Stimulated activated naive CD4-positive, alpha-beta T cell (primary cell): ENCODE data around the gene PCYT1A.
A peak's percentile ranks its signal among the peaks of the same experiment; 100 is the strongest.
"Not testable (repeated sequence)": the region's sequence is repeated elsewhere in the genome, so short reads cannot be mapped to it uniquely, and the experiment has no call there.

ENCODE experiments used
- DNase-seq, 6 experiments: peaks; one replicate each; lab custom pipeline; 2025; lab: John Stamatoyannopoulos, UW

Gene PCYT1A

GRCh38 chr3:196287090-196287439 is 461 bp downstream of the PCYT1A start:
- peak in 2 of 6 experiments; percentile 25 to 48 for DNase-seq

- no peak for DNase-seq
Observed at GRCh38 chr3:196284396-196284795, 3.1 kb downstream of the PCYT1A start.

GRCh38 chr3:196281962-196282361 is 5.6 kb downstream of the PCYT1A start:
- DNase-seq, result no peak

- DNase-seq, result no peak
Observed at GRCh38 chr3:196280689-196281440, 6.7 kb downstream of the PCYT1A start.

DNA sequence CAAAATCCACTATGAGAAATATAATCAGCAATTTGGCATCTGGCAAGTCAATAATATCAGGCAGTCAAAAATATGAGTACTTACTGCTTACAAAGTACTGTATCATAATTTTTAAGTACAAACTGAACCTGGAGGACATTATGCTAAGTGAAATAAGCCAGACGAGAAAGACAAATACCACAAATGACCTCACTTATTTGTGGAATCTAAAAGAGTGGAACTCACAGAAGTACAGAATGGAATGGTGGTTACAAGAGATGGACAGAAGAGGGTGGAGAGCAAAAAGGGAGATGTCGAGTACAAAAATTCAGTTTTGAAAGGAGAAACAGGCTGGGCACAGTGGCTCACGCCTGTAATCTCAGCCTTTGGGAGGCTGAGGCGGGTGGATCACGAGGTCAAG is 12.4 kb downstream of the PCYT1A start:
- DNase-seq, result peak in 1 of 6 experiments; percentile 1

GRCh38 chr3:196274585-196274984 is 12.9 kb downstream of the PCYT1A start:
- DNase-seq, result peak in 3 of 6 experiments; percentile 27 to 38 (median 36)

DNA sequence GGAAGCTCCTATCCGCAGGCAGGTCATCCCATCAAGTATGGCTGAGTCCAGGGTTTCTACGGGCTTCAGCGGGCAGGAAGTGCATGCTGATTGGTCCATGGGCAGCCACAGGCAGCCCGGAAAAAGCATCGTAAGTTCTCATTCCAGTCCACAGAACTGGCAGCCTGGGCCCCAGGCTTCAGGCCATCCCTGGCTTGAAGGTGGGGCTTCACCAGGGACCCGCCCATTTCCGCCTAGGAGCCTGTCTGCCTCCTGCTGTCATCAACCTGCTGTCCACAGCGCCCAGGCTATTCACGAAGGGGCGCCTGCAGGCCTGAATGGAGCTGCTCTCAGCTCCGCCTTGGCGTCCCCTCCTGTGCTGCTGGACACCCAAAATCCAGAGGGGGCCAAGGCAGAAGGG is 13.9 kb downstream of the PCYT1A start:
- DNase-seq, result no peak

DNA sequence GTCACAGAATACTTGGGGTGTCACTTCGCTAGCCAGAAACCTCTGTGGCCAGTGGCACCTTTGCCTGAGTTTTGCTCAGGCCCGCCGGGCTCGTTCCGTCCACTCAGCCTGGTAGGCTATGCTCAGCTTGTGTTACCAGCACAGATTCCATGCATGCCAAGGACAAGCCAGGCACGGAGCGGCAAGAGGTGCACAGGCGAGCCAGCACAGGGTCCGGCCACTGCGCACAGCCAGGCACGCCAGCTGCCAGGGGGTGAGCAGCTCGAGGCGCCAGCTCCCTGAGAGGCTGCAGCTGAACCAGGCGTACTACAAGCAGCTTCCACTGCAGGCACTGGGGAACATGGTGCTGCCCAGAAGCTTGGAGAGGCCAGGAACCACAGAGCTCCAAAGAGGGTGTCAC is 14.7 kb downstream of the PCYT1A start:
- no peak for DNase-seq

DNA sequence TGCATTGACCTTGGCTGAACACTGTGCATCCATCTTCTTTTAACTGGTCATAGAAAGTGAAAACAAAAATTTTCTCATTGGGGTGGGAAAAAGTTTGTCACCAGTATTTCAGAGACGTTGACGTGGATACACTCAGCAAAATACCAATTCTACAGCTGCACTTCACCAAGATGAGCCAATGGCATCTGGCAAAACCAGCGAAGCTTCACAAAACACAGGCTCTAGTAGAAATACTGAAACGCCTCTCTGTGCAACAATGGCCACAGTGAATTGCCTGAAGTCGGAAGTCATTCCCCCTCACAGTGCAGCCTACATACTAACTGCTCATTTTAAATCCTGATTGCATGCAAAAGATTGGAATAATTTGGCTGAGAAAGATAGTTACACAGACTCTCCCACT is 17.0 kb downstream of the PCYT1A start:
- no peak for DNase-seq

DNA sequence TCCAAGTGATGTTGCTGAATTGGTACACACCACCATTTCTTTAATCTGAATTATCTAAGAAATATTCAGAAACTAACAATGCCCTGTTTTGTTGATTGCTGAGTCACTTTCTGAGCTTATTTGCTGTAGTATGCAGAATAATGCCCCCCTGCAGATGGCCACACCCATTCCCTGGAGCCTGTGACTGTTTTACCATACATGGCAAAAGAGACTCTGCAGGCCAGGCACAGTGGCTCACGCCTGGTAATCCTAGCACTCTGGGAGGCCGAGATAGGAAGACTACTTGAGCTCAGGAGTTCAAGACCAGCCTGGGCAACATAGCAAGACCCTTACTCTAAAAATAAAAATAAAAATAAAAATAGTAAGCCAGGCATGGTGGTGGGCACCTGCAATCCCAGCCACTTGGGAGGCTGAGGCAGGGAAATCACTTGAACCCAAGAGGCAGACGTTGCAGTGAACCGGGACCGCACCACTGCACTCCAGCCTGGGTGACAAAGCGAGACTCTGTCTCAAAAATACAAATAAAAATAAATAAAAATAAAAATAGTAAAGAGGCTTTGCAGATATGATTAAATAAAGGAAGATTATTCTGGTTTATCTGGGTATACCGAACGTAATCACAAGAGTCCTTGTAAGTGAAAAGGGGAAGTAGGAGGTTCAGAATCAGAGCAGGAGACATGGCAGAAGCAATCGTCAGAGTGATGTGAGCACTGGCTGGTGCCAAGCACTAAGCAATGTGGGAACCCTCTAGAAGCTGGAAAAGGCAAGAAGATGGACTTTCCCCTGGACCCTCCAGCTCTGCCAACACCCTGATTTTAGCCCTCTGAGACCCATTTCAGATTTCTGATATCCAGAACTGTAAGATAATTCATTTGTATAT is 19.0 kb downstream of the PCYT1A start:
- no peak for DNase-seq

- no peak for DNase-seq
Observed at GRCh38 chr3:196263819-196264218, 23.7 kb downstream of the PCYT1A start.

DNA sequence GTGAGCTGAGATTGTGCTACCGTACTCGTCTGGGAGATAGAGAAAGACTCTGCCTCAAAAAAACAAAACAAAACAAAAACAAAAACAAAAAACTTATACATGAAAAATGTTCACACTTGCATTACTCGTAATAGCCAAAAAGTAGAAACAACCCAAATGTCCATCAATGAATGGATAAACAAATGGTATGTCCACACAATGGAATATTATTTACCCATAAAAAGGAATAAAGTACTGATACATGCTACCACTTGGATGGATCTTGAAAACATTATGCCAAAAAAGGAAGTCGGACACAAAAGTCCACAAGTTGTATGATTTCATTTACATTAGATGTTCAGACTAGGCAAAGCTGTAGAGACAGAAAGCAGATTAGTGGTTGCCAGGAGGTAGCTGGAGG is 26.7 kb downstream of the PCYT1A start:
- no peak for DNase-seq

DNA sequence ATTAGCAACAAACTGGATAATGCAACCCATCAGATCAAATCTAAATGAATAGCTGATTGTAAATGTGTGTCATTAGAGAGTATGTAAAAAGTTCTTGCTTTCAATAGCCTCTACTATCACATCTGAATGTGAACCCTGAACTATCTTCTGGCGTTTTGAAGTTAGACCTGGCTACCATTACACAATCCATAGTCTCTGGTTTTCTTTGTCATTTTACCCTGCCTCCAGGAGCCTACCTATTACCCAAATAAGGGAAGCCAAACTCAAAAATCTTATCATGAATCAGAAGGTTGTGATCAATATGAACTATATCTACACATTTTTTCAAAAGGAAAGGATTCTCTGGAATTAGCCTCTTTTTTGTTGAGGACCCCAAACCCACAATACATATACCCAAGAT is 31.8 kb downstream of the PCYT1A start:
- DNase-seq, result no peak

GRCh38 chr3:196254376-196255283 is 32.9 kb downstream of the PCYT1A start:
- DNase-seq, result no peak

DNA sequence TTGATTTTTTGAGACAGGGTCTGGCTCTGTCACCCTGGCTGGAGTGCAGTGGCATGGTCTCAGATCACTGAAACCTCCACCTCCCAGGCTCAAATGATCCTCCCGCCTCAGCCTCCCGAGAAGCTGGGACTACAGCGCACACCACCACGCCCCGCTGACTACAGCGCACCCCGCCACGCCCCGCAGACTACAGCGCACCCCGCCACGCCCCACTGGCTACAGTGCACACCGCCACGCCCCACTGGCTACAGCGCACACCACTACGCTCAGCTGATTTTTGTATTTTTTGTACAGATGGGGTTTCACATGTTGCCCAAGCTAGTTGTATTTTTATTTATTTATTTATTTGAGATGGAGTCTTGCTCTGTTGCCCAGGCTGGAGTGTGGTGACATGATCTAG is 35.6 kb downstream of the PCYT1A start:
- no peak for DNase-seq

DNA sequence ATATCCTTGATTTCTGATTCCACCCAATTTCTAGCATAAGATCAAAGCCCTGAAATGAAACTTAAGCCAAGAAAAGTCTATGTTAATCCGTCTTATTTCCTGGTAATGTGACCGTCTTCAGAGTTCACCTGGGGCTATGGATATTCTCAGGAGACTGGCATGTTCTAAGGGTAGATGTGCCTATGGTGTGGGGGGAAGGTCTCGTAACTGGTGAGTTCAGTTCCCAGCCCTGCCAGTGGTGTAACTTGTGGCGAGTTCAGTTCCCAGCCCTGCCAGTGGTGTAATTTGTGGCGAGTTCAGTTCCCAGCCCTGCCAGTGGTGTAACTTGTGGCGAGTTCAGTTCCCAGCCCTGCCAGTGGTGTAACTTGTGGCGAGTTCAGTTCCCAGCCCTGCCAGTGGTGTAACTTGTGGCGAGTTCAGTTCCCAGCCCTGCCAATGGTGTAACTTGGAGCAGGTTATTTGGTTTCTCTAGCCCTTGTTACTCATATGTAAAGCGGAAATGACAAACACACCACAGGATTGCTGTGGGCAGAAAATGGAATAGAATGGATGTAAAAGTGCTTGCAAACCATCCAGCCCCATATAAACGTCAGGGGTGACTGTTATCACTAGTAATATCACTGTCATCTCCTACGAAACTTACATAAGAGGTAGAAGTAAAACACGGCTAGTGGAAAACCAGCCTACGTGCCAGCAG is 40.8 kb downstream of the PCYT1A start:
- DNase-seq, result no peak

DNA sequence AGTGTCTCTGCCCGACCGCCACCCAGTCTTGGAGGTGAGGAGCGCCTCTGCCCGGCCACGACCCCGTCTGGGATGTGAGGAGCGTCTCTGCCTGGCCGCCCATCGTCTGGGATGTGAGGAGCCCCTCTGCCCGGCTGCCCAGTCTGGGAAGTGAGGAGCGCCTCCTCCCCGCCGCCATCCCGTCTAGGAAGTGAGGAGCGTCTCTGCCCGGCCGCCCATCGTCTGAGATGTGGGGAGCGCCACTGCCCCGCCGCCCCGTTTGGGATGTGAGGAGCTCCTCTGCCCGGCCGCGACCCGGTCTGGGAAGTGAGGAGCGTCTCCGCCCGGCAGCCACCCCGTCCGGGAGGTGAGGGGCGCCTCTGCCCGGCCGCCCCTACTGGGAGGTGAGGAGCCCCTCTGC is 43.4 kb downstream of the PCYT1A start:
- DNase-seq, result not testable (repeated sequence)

DNA sequence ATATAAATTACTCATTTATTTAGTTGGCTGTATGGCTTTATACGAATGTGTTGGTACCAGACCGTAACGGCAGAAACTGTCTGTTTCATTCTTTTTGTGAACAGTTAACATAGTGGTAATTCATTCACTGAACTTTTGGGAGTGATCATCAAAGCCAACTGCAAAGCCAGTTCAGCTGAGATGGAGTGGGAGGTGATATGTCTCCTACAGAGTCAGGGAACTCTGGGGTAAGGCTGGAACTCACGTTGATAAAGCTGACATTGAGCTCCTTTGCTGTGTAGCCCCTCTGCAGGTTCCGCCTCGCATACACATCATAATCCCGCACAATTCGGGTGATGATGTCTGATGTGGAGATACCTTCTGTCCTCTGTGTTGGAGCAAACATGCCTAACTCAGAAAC is 45.8 kb downstream of the PCYT1A start:
- no peak for DNase-seq

- no peak for DNase-seq
Observed at GRCh38 chr3:196240424-196240823, 47.1 kb downstream of the PCYT1A start.

DNA sequence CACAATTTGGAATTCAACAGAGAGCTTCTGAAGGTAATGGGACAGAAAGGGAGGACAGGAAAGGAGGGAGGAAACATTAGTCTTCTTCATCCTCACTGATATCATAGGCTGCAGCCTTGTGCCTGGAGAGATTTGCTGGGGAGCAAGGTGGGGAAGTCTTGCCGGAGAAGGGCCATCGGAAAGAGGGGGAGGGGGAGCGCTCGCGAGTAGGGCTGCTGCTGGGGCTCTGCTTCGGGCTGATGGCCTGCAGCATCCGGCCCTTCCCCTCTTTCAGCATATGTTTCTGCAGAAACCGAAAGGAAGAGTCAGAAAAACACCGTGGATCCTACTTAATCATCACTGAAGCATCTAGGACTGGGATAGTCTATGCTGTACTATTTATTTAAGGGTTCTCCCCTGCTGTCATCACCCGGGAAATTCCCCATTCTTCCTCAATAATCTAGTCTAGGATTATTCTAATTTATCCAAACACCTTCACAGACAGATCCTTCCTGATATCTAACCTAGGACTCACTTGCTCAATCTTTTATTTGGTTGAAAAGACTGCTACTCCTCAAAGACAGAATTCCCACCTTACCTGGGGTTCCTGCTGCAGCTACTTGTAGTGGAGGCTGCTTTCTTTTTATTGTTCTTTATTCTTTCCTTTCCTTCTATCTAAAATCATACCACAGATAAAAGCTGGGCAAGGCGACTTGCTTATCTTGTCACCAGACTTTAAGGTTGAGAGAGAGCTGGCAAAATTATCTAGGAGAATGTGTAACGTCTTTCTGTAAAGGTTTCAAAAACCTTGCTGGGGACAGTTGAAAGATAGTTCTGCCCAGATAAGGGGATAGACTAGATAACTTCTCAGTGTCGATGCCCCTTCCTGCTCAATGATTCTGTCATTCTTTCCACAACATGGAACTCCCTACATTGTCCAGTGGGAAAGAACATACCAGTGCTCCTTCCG is 48.6 kb downstream of the PCYT1A start:
- no peak for DNase-seq

GRCh38 chr3:196237203-196237602 is 50.3 kb downstream of the PCYT1A start:
- DNase-seq, result no peak
